Measurements from ENCODE around the gene STARD5.

The STARD5 gene

DNA sequence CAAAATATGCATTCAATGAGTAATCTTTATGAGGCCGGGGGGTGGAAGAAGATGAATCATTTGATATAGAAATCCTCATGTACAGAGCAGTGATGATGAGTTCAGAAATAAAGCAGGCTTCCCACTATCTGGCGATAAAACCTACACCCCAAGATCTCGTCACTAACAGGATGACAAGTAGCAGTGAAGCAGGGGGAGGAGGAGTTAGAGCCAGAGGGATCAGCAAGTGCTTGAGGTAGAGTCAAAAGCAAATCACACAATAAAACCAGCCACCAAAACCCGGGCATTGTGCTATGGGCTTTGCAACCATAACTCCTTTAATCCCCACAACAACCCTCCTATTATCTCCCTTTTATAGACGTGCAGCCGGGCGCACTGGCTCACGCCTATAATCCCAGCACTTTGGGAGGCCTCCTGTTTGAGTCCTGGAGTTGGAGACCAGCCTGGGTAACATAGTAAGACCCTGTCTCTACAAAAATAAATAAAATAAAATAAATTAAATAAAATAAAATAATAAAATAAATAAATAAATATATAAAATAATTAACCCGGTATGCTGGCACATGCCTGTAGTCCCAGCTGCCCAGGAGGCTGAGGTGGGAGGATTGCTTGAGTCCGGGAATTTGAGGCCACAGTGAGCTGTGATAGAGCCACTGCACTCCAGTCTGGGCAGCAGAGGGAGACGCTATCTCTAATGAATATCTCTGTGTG is 53.0 kb downstream of the STARD5 start:
- no peak for DNase-seq

DNA sequence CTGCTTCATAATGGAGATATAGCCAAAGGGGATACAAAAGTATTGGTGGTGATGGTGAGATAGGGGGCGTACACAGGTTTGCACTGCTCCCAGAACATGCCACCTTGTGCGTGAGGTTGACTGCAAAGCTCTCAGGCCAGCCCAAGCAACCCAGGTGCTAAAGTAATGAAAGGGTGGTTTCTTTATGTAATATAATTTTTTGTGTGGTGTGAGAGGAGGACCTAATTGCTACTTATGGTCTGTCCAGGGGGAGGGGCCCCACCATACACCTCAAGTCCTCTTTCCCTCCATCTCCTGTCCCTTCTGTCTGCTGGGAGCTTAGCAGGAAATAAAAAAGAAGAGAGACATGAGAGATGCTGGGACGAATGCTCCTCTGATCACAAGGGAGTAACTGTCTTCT is 53.8 kb downstream of the STARD5 start:
- DNase-seq: no peak

DNA sequence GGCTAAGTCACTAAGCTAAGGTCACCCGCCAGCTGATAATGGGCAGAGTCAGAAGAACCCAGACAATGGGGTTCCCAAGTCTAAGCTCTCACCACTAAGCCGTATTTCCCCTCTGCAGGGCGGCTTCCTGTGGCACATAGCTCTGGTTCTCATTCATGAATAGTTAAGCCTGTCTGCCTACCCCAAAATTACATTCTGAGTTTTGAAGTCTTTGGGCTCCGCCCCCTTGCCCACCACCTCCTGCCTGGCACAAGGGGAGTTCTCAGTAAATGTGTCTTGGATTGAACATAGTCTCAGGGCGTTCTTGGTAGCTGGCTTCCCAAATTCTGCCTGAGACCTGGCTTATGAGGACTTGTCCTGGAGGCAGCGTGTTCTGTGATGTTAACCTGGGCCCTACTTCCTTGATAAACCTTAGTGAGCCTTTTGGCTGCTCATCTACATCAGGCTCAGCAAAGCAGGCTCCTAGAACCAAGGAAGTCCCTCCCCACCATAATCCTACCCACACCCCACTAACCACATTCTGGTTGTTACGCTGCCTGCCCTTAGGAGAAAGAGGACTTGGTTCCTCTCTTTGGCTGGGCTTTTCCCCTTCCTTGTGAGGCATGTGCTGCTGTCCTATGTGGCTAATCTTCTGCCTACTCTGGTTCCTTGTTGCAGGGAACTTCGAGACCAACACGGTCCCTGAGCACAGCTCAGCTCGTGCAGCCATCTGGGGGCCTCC is 54.9 kb downstream of the STARD5 start:
- no peak for DNase-seq

DNA sequence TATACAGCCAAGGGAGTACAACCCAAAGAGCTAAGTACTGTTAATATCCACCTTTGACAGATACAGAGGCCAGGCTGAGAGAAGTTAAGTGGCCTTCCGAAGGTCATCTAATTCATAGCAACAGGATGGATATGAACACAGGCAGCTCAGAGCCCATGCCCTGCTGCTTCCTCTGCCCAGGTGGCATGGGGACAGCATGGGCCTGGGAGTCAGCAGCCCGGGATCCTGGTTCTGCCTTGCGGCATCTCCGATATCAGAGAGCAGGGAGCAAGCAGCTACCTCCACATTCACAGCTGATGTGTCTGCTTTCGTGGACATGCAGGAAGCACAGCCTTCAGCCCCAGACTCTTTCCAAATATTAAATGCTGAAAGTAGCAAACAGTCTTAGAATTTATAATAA is 55.6 kb downstream of the STARD5 start:
- DNase-seq: no peak

DNA sequence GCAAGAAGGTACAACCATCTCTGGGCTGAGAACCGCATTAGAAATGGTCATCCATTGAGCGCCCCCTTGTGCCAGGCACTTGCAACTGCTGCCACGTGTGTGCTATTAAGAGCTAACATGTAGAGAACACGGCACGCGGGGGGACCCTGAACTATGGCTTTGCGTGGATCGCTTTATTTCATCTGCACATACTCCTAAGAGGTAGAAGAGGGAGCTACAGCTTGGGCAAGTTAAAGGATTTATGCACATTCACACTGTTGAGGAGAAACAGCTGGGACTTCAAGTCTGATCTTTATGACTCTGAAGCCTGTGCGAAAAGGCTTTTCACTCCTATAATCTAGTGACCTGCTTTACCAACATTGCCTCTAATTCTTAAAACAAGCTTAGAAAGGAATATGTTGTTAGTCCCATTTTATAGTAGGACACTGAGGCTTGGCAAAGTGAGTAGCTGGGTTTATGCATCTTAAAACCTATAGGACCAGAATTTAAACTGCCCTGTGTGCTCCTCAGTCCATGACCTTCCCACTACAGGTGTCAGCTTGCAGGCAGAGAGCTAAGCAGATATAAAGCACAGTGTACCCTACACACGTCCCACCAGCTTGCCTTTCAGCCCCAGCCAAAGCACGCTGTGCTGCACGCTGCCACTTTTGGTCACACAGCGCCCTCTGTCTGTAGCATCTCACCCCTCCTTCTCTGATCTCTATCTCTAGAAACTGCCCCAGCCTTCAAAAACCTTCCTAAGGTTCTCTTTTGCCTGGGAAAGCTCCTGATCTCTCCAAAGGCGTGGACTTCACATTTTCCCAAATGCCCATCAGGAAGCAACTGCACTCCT is 57.8 kb downstream of the STARD5 start:
- peak; percentile 20 for DNase-seq

DNA sequence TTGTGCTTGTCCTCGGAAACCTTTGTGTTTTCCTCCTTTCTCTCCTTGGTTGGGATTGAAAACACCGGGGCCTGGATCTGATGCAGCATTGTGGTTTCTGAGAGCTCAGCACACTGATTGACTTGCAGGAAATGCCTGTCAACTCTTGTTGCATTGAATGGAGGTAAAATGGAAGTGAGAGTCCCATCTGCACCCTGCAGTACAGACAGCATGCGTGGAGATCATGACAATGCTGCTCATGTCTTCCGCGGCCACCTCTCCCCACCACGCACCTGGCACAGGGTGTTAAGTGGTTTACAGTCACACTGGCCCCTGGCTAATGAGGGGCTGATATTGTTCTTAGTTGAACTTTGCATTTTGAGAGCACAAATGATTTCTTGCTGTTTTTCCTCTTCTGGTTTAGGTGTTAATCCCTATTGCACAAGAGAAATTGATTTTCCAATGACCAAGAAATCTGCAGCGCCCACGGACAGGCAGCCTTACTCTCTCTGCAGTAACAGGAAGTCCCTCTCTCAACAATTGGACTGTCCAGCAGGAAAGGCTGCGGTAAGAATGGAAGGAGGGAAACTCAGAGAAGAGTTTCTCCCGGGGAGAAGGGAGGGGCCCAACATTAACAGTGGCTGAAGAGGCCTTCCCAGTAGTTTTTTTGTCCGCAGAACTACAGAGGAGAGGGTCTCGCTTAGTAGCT is 58.5 kb downstream of the STARD5 start:
- no peak for DNase-seq

DNA sequence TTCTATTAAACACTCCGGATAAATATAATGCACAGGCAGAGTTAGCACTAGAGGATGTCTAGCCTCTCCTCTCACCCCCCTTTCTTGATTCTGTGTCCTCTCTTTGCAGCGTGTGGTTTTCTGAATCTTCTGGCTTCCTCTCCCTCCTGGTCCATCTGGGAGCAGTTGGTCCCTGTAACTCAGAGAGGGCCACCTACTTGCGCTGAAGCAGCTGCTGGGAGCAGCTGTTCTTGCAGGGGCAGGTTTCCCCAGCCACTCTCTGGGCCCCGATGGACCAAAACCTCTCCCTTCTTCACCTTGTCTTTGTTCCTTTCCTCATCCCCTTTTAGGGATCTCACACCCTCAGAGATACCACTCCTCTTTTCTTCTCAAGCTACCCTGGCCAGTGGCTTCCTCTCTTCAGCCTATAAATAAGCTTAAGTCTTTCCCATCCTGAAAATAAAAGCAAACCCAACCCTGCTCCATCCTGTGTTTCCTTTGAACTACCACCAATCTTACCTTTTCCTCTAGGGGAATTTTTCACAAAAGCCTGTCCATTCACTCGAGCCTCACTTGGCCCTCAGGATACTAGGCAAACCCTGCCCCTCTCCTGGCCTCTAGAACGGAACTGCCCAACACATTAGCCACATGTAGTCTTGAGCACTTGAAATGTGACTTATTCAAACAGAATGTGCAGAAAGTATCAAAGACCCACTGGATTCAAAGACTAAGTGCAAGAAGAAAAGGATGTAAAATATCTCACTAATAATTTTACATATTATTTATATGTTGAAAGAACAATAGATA is 59.7 kb downstream of the STARD5 start:
- no peak for DNase-seq

DNA sequence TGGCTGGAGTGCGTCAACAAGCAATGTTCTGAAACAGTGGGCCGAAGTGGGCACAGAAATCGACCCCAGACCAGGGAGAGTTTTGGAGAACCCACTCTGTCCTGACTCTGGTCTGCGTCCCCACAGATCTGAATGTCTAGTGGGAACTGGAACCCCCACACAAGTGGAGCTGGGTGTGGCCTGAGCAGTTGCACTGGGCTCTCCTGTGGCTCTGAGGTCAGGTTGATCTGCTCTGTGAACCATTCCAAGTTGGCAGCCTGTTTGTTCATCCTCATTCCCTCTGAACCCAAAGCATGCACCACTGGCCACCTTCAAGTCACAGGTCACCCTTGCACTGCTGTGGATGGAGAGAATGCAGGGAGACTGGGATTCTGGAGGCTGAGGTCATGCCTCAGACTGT is 60.5 kb downstream of the STARD5 start:
- DNase-seq: no peak

DNA sequence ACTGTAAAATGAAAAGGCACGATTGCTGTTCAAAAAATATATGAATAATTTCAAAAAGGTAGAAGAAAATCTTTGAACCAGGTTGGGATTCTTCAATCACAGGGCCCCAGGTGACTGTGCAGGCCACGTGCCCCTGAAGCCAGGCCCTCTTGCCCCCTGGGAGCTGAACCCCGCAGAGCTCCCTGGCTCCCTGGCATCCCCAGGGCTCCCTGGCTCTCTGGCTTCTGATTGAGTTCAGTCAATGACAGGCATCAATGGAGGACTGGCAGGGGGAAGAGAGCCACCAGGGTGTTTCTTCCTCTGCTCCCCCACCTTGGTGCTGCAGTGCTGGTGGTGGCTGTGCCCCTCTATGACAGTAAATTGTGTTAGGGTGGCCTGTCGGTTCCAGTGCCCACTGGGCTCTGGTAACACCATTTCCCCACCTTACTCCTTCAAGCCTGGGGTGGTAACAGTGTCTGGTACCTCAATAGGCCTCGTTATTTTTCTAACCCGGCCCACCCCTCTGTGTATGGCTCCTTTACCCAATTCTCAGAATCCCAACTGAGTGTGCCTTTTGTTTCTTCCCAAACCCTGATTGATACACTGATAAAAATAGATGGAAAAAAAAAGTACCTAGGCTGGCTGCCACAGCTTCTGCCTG is 62.6 kb downstream of the STARD5 start:
- no peak for DNase-seq

DNA sequence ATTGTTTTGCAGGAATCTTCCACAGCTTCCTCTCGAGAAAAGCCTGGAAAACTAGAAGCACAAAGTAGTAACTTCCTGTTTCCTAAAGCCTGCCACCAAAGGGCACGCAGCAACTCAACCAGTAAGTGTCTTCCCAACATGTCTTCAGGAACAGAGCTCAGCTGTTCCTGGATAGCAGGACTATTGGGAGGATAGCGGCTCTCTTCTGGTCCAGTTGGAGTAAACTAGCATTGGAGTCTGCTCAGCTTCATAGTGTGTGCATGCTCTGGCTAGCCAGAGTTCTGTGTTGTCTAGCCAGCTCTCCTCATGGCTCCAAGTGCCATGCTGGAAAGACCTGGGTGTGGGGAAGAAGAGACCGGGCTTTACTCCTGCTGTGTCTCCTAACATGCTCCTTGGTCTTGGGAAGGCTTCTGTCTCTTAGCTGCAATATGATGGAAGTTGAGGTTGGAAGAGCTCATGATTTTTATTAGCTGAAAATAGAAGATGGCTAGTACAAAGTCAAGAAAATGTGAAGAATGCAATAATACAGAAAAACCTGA is 64.1 kb downstream of the STARD5 start:
- DNase-seq: no peak
